B cell (primary cell): ENCODE data around the gene CDO1. TPM values are rescaled to one million over a fixed set of nuclear protein-coding genes. Genes with fewer than 3 reads are reported as not detected.
"Not testable (repeated sequence)": the region's sequence is repeated elsewhere in the genome, so short reads cannot be mapped to it uniquely, and the experiment has no call there.

Experiments used
- ATAC-seq: fragments of 200-7000 bp; cut with Tn5 transposase; one replicate; pipeline ENCODE4 v1.10.0; 2021; ENCODE audit warnings: low read depth, mild to moderate bottlenecking, moderate number of reproducible peaks, moderate library complexity
- CTCF ChIA-PET: fragments of 350-600 bp; sonication (Branson Sonifier 250); formaldehyde crosslinking; loops from one replicate; lab custom pipeline; 2021; ENCODE audit warnings: antibody characterized with exemption, inconsistent platforms; lab: Charles Lee
- POLR2A ChIA-PET: fragments of 350-600 bp; sonication (Branson Sonifier 250); formaldehyde crosslinking; loops from one replicate; lab custom pipeline; 2021; ENCODE audit warnings: antibody characterized with exemption; lab: Charles Lee
- DNase-seq: peaks from one replicate; pipeline ENCODE4 v3.0.0; 2013
- H2AFZ ChIP-seq: 2 replicates; pipeline ENCODE4 v1.6.1; 2012; ENCODE audit warnings: mild to moderate bottlenecking, low read depth, low read length; ENCODE audit not compliant: insufficient read depth, poor library complexity, severe bottlenecking
- H3K27ac ChIP-seq, 2 donors: 1 replicate in 1 of 2; 2 replicates in 1 of 2; pipeline ENCODE4 v1.5.1; 2012 to 2013; ENCODE audit warnings: low read length in 2 of 2, mild to moderate bottlenecking in 2 of 2, moderate library complexity in 1 of 2
- H3K27me3 ChIP-seq, 4 experiments: fragments of 200-600 bp in 1 of 4; sonication (generic) in 1 of 4; replicated peaks in 1 of 4; 1 replicate in 2 of 4; 2 replicates in 2 of 4; pipeline versions ENCODE4 v1.6.1 to v1.7.0; 2013 to 2016; ENCODE audit warnings: low read length in 3 of 4, mild to moderate bottlenecking in 2 of 4, mixed read lengths in 1 of 4, moderate library complexity in 1 of 4; ENCODE audit not compliant: insufficient read depth in 4 of 4, control insufficient read depth in 3 of 4; ENCODE audit errors: control extremely low read depth in 1 of 4
- H3K36me3 ChIP-seq, 2 experiments: replicated peaks in 1 of 2; 1 replicate in 1 of 2; 2 replicates in 1 of 2; pipeline versions ENCODE4 v1.6.1 to v1.7.1; 2013; ENCODE audit warnings: low read length in 1 of 2; ENCODE audit not compliant: insufficient read depth in 2 of 2, control insufficient read depth in 1 of 2; ENCODE audit errors: control extremely low read depth in 1 of 2, extremely low read depth in 1 of 2
- H3K4me1 ChIP-seq, 2 donors: fragments of 200-600 bp in 1 of 2; sonication (generic) in 1 of 2; 1 replicate in 1 of 2; 2 replicates in 1 of 2; pipeline versions ENCODE4 v1.5.1 to v1.6.1; 2013 to 2017; ENCODE audit warnings: low read length in 2 of 2; ENCODE audit not compliant: control insufficient read depth in 2 of 2, insufficient read depth in 2 of 2
- H3K4me2 ChIP-seq: replicated peaks from 2 replicates; pipeline ENCODE3; 2012; ENCODE audit warnings: mild to moderate bottlenecking, low read depth, low read length; ENCODE audit not compliant: poor library complexity, severe bottlenecking
- H3K4me3 ChIP-seq, 5 experiments: fragments of 200-600 bp in 1 of 5; sonication (generic) in 1 of 5; 1 replicate in 3 of 5; 2 replicates in 2 of 5; pipeline versions ENCODE4 v1.5.1 to v1.7.0; 2011 to 2016; ENCODE audit warnings: low read length in 4 of 5, mild to moderate bottlenecking in 4 of 5, low read depth in 2 of 5, control low read depth in 1 of 5, moderate library complexity in 1 of 5; ENCODE audit not compliant: insufficient read depth in 1 of 5; ENCODE audit errors: control extremely low read depth in 1 of 5, extremely low read depth in 1 of 5
- H3K79me2 ChIP-seq: fragments of 200-600 bp; sonication (generic); one replicate; pipeline ENCODE4 v1.6.0; 2016; ENCODE audit warnings: low read length; ENCODE audit not compliant: control insufficient read depth, insufficient read depth
- H3K9ac ChIP-seq: fragments of 200-600 bp; sonication (generic); 2 replicates; pipeline ENCODE4 v1.6.1; 2017; ENCODE audit warnings: mild to moderate bottlenecking, low read length, moderate library complexity
- H3K9me3 ChIP-seq, 3 donors: one replicate each; pipeline versions ENCODE4 v1.6.1 to v1.7.1; 2013; ENCODE audit warnings: low read length in 2 of 3; ENCODE audit not compliant: control insufficient read depth in 2 of 3, insufficient read depth in 1 of 3; ENCODE audit errors: control extremely low read depth in 1 of 3
- H4K20me1 ChIP-seq: 2 replicates; pipeline ENCODE4 v1.6.0; 2012; ENCODE audit warnings: mild to moderate bottlenecking, low read length; ENCODE audit not compliant: insufficient read depth, control insufficient read depth, poor library complexity, severe bottlenecking
- H3K27ac Mint-ChIP-seq: one replicate; pipeline ENCODE4 v1.8.0; 2021; ENCODE audit warnings: mixed read lengths
- H3K27me3 Mint-ChIP-seq: one replicate; pipeline ENCODE4 v1.8.0; 2021; ENCODE audit warnings: mixed read lengths
- H3K4me1 Mint-ChIP-seq: one replicate; pipeline ENCODE4 v1.8.0; 2021; ENCODE audit warnings: mixed read lengths
- H3K4me3 Mint-ChIP-seq: one replicate; pipeline ENCODE4 v1.8.0; 2021; ENCODE audit warnings: mixed read lengths
- H3K9me3 Mint-ChIP-seq: one replicate; pipeline ENCODE4 v1.8.0; 2022; ENCODE audit warnings: mixed read lengths; ENCODE audit not compliant: insufficient read depth
- EZH2 ChIP-seq: IDR thresholded peaks from 2 replicates; pipeline ENCODE4 v1.6.1; 2012; ENCODE audit warnings: borderline replicate concordance, low read depth, mild to moderate bottlenecking, moderate library complexity, low read length; ENCODE audit not compliant: insufficient read depth, poor library complexity, severe bottlenecking
- WGBS: methylation state at CpG from one replicate; pipeline ENCODE4 v1.1.5; 2013; ENCODE audit warnings: missing lambda C conversion rate; ENCODE audit not compliant: insufficient coverage; 5-methylcytosine and 5-hydroxymethylcytosine counted together
- intact Hi-C: fragments of 100-400 bp; cut with micrococcal nuclease; formaldehyde crosslinking; loops from one replicate; pipeline ENCODE4 v1.10.0; 2022
- polyA plus RNA-seq: library from polyadenylated mRNA; depleted of rRNA; stranded (reverse); fragments of >200 nt; gene quantifications from 2 replicates; pipeline ENCODE4 v1.2.3, GENCODE V29; 2012
- total RNA-seq, 2 donors: library from RNA; stranded (reverse); fragments of 120-200 nt in 1 of 2; gene quantifications; 1 replicate in 1 of 2; 2 replicates in 1 of 2; pipeline versions ENCODE4 v1.2.3 to v1.2.4, GENCODE V29; 2013 to 2022
- TF ChIP-seq, protein P1 (sequence below): fragments of 200-600 bp; IDR thresholded peaks from one replicate; pipeline ENCODE4 v1.8.0; 2022; ENCODE audit warnings: antibody characterized with exemption, mild to moderate bottlenecking

Gene CDO1
- total and polyA plus RNA-seq, 2 donors (not counting 1 experiment from before 2014, with no cell fraction given) = not detected

DNA sequence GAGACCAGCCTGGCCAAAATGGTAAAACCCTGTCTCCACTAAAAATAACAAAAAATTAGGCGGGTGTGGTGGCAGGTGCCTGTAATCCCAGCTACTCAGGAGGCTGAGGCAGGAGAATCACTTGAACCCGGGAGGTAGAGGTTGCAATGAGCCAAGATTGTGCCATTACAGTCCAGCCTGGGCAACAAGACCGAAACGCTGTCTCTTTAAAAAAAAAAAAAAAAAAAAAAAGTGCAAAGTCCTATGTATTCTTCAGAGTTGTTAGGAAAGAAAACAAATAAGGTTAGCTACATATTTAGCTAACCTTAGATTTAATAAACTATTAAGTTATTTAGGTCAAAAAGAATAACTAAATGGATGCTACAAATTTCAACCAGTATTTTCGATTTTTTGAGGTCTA lies 13.5 kb upstream of the CDO1 start:
- H3K27ac Mint-ChIP-seq = no peak overlapping the region
- TF ChIP-seq, protein P1, sequence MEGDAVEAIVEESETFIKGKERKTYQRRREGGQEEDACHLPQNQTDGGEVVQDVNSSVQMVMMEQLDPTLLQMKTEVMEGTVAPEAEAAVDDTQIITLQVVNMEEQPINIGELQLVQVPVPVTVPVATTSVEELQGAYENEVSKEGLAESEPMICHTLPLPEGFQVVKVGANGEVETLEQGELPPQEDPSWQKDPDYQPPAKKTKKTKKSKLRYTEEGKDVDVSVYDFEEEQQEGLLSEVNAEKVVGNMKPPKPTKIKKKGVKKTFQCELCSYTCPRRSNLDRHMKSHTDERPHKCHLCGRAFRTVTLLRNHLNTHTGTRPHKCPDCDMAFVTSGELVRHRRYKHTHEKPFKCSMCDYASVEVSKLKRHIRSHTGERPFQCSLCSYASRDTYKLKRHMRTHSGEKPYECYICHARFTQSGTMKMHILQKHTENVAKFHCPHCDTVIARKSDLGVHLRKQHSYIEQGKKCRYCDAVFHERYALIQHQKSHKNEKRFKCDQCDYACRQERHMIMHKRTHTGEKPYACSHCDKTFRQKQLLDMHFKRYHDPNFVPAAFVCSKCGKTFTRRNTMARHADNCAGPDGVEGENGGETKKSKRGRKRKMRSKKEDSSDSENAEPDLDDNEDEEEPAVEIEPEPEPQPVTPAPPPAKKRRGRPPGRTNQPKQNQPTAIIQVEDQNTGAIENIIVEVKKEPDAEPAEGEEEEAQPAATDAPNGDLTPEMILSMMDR = no peak
- no peak for TF ChIP-seq EZH2
- peaks cover 3% of the 10 kb centered on the region for H3K9me3 Mint-ChIP-seq
- H3K9ac ChIP-seq = no peak overlapping the region
- H3K36me3 ChIP-seq = peaks cover 14 to 29% of the 10 kb centered on the region in 2 experiments
- H3K9me3 ChIP-seq = peaks cover 0 to 3% (median 0%) of the 10 kb centered on the region in 3 donors
- no peak overlapping the region for H3K27ac ChIP-seq
- intact Hi-C loops = no loop called here
- H3K27me3 ChIP-seq = no peaks in the 10 kb centered on the region
- H3K27me3 Mint-ChIP-seq = peaks cover 1% of the 10 kb centered on the region
- DNase-seq (no peak), ATAC-seq (no peak)
- no peak overlapping the region for H3K4me3 Mint-ChIP-seq
- H3K4me1 Mint-ChIP-seq = peaks cover 5% of the 10 kb centered on the region
- H3K4me1 ChIP-seq = no peaks in the 10 kb centered on the region
- CTCF ChIA-PET = no interaction called here
- no peaks in the 10 kb centered on the region for H4K20me1 ChIP-seq
- no peak overlapping the region for H3K4me2 ChIP-seq
- POLR2A ChIA-PET = no interaction called here
- no peak overlapping the region for H3K4me3 ChIP-seq
- H3K79me2 ChIP-seq = no peaks in the 10 kb centered on the region
- H2AFZ ChIP-seq = no peak overlapping the region
- WGBS = no CpG with 5 or more reads among the region's 5 CpGs

DNA sequence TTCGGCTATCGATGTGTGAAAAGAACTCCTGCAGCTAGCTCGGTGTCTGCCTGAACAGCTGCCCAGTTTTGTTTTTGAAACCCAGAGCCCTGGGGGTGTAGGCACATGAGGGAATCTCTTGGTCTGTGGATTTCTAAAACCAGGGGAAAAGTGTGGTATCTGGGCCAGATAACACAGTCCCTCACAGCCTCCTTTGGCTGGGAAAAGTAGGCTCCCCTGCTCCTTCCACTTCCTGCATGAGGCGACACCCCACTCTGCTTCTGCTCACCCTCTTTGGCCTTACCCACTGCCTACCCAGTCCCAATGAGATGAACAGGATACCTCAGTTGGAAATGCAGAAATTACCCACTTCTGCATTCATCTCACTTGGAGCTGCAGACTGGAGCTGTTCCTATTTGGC lies 9.5 kb upstream of the CDO1 start:
- Mint-ChIP-seq H3K9me3 (peaks cover 7% of the 10 kb centered on the region), H3K27ac (no peak overlapping the region), H3K27me3 (peaks cover 13% of the 10 kb centered on the region), H3K4me3 (no peak overlapping the region), H3K4me1 (no peaks in the 10 kb centered on the region)
- ATAC-seq (no peak), DNase-seq (no peak)
- ChIA-PET POLR2A (no interaction called here), CTCF (interaction anchor here (2.0 kb wide), 1 partner anchor 191 kb away, joined by 13 read pairs; no protein-coding TSS in a partner anchor)
- intact Hi-C loops = no loop called here
- Histone ChIP-seq H3K4me1 (no peaks in the 10 kb centered on the region), H3K27me3 (peaks cover 0 to 4% (median 0%) of the 10 kb centered on the region in 4 experiments), H4K20me1 (no peaks in the 10 kb centered on the region), H3K36me3 (peaks cover 4 to 16% of the 10 kb centered on the region in 2 experiments), H3K9me3 (peaks cover 0 to 3% (median 0%) of the 10 kb centered on the region in 3 donors), H3K27ac (no peak overlapping the region), H3K79me2 (no peaks in the 10 kb centered on the region), H3K9ac (no peak overlapping the region), H3K4me3 (no peak overlapping the region), H2AFZ (no peak overlapping the region), H3K4me2 (no peak overlapping the region)
- 100% methylated on average over 4 of the region's 4 CpGs for WGBS
- TF ChIP-seq, protein P1 = no peak
- no peak for TF ChIP-seq EZH2

DNA sequence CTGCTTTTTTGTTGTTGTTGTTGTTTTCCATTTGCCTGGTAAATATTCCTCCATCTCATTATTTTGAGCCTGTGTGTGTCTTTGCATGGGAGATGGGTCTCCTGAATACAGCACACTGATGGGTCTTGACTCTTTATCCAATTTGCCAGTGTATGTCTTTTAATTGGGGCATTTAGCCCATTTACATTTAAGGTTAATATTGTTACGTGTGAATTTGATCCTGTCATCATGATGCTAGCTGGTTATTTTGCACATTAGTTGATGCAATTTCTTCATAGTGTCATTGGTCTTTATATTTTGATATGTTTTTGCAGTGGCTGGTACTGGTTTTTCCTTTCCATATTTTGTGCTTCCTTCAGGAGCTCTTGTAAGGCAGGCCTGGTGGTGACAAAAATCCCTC lies 8.5 kb upstream of the CDO1 start:
- H4K20me1 ChIP-seq, H3K4me1 Mint-ChIP-seq, H3K79me2 ChIP-seq, H2AFZ ChIP-seq, H3K4me3 ChIP-seq, H3K9ac ChIP-seq, H3K4me3 Mint-ChIP-seq, DNase-seq, CTCF ChIA-PET, H3K27me3 ChIP-seq, H3K4me2 ChIP-seq, H3K27ac ChIP-seq, H3K9me3 ChIP-seq, POLR2A ChIA-PET, H3K9me3 Mint-ChIP-seq, intact Hi-C loops, H3K4me1 ChIP-seq, ATAC-seq, H3K27ac Mint-ChIP-seq: not testable (repeated sequence)
- WGBS = no CpG with 5 or more reads among the region's 1 CpG
- H3K27me3 Mint-ChIP-seq = peaks cover 23% of the 10 kb centered on the region
- H3K36me3 ChIP-seq = peaks cover 3 to 12% of the 10 kb centered on the region in 2 experiments
